Activated CD4-positive, CD25-positive, alpha-beta regulatory T cell treated with anti-CD3 and anti-CD28 coated beads, Interleukin-2, amount 50 U/mL, for 24 hours (primary cell): ENCODE results near the gene SENP8.
A peak's percentile ranks its signal among the peaks of the same experiment; 100 is the strongest.

Source experiments
- ATAC-seq, 2 donors: fragments of 150-1000 bp; cut with Tn5 transposase; one replicate each; pipeline ENCODE4 v1.10.0; 2021; ENCODE audit warnings: mild to moderate bottlenecking in 1 of 2, moderate library complexity in 1 of 2

SENP8 gene

GRCh38 chr15:72113347-72114031 is 4.7 kb upstream of the SENP8 start:
- ATAC-seq = no peak

- peak in 1 of 2 donors; percentile 0 for ATAC-seq
Measured at GRCh38 chr15:72116731-72117485, 1.3 kb upstream of the SENP8 start.

GRCh38 chr15:72117486-72118016 is 652 bp upstream of the SENP8 start:
- ATAC-seq = peak; percentile 71 to 76

GRCh38 chr15:72124218-72124617 is 6.0 kb downstream of the SENP8 start:
- ATAC-seq = no peak

- no peak for ATAC-seq
Measured at GRCh38 chr15:72127724-72128322, 9.6 kb downstream of the SENP8 start.

- no peak for ATAC-seq
Measured at GRCh38 chr15:72128359-72128758, 10.2 kb downstream of the SENP8 start.

- ATAC-seq = no peak
Measured at GRCh38 chr15:72130272-72130671, 12.1 kb downstream of the SENP8 start.

GRCh38 chr15:72131922-72132321 is 13.7 kb downstream of the SENP8 start:
- ATAC-seq = no peak

GRCh38 chr15:72133211-72133610 is 15.0 kb downstream of the SENP8 start:
- no peak for ATAC-seq

- ATAC-seq = no peak
Measured at GRCh38 chr15:72135719-72136118, 17.5 kb downstream of the SENP8 start.

- ATAC-seq = no peak
Measured at GRCh38 chr15:72136170-72137051, 18.2 kb downstream of the SENP8 start.

GRCh38 chr15:72139667-72140066 is 21.5 kb downstream of the SENP8 start:
- ATAC-seq = no peak

- no peak for ATAC-seq
Measured at GRCh38 chr15:72140088-72140487, 21.9 kb downstream of the SENP8 start.

GRCh38 chr15:72141171-72142084 is 23.2 kb downstream of the SENP8 start:
- peak in 1 of 2 donors; percentile 65 for ATAC-seq

- no peak for ATAC-seq
Measured at GRCh38 chr15:72146221-72146620, 28.0 kb downstream of the SENP8 start.

- ATAC-seq = no peak
Measured at GRCh38 chr15:72146934-72147333, 28.7 kb downstream of the SENP8 start.

GRCh38 chr15:72147418-72147817 is 29.2 kb downstream of the SENP8 start:
- no peak for ATAC-seq

- ATAC-seq = no peak
Measured at GRCh38 chr15:72153269-72154000, 35.2 kb downstream of the SENP8 start.

- ATAC-seq = no peak
Measured at GRCh38 chr15:72154316-72154715, 36.1 kb downstream of the SENP8 start.

- ATAC-seq = no peak
Measured at GRCh38 chr15:72155003-72155621, 36.9 kb downstream of the SENP8 start.
